Endothelial cell of umbilical vein (primary cell): ENCODE data around the gene ZP1. TPM values are rescaled to one million over a fixed set of nuclear protein-coding genes. Genes with fewer than 3 reads are reported as not detected.

ENCODE experiments used
- BruUV-seq: library from RNA; stranded (reverse); fragments of 400-500 nt; replicated peaks from 2 replicates; lab custom pipeline; 2021; lab: Mats Ljungman, UMichigan
- CTCF ChIA-PET: fragments of 300-600, 350-600 bp; sonication (Branson Sonifier 250); formaldehyde crosslinking; loops from one replicate; lab custom pipeline; 2021; ENCODE audit warnings: antibody characterized with exemption, inconsistent platforms; lab: Charles Lee
- POLR2A ChIA-PET: fragments of 300-600, 350-600 bp; sonication (Branson Sonifier 250); formaldehyde crosslinking; loops from one replicate; lab custom pipeline; 2021; ENCODE audit warnings: antibody characterized with exemption, inconsistent platforms; lab: Charles Lee
- DNase-seq: peaks from one replicate; pipeline ENCODE4 v3.0.0-alpha.2; 2011; ENCODE audit warnings: low read depth, low spot score
- FAIRE-seq: peaks from 2 replicates; lab custom pipeline; 2011; peaks lifted over from hg19 to GRCh38; lab: Jason Lieb, UNC
- H2AFZ ChIP-seq: 2 replicates; pipeline ENCODE4 v1.6.0; 2012; ENCODE audit warnings: low read depth, low read length, control low read depth, inconsistent platforms
- H3K27ac ChIP-seq: 2 replicates; pipeline ENCODE4 v1.5.1; 2011; ENCODE audit warnings: low read depth, mild to moderate bottlenecking, control low read depth, low read length, moderate library complexity; ENCODE audit not compliant: insufficient read depth
- H3K27me3 ChIP-seq, 2 experiments: 2 replicates each; pipeline versions ENCODE4 v1.6.0 to v1.6.1; 2011; ENCODE audit warnings: low read length in 2 of 2, mixed read lengths in 1 of 2; ENCODE audit not compliant: control insufficient read depth in 2 of 2, insufficient read depth in 2 of 2
- H3K36me3 ChIP-seq, 2 experiments: 2 replicates in 1 of 2; 3 replicates in 1 of 2; pipeline ENCODE4 v1.5.1; 2011; ENCODE audit warnings: low read length in 2 of 2, mild to moderate bottlenecking in 1 of 2, moderate library complexity in 1 of 2; ENCODE audit not compliant: control insufficient read depth in 2 of 2, insufficient read depth in 2 of 2; ENCODE audit errors: extremely low read depth in 1 of 2
- H3K4me1 ChIP-seq: 3 replicates; pipeline ENCODE4 v1.5.1; 2011; ENCODE audit warnings: mild to moderate bottlenecking, low read length; ENCODE audit not compliant: control insufficient read depth, insufficient read depth; ENCODE audit errors: extremely low read depth
- H3K4me2 ChIP-seq: 2 replicates; pipeline ENCODE4 v1.6.1; 2011; ENCODE audit warnings: low read length, control low read depth, mixed read lengths; ENCODE audit not compliant: insufficient read depth
- H3K4me3 ChIP-seq, 3 experiments: fragments of 200-600 bp in 1 of 3; sonication (generic), shearing (Covaris generic) in 1 of 3; replicated peaks in 1 of 3; 2 replicates each; pipeline ENCODE4 v1.5.1; 2011 to 2016; ENCODE audit warnings: control low read depth in 3 of 3, low read length in 3 of 3, mild to moderate bottlenecking in 2 of 3, inconsistent platforms in 1 of 3, low read depth in 1 of 3, moderate library complexity in 1 of 3; ENCODE audit not compliant: insufficient read depth in 1 of 3
- H3K79me2 ChIP-seq: 2 replicates; pipeline ENCODE4 v1.6.0; 2012; ENCODE audit warnings: low read length, inconsistent platforms; ENCODE audit not compliant: control insufficient read depth, insufficient read depth
- H3K9ac ChIP-seq: replicated peaks from 2 replicates; pipeline ENCODE3; 2011; ENCODE audit warnings: low read length, control low read depth; ENCODE audit not compliant: insufficient read depth; ENCODE audit errors: extremely low read depth
- H3K9me1 ChIP-seq: replicated peaks from 3 replicates; pipeline ENCODE4 v1.6.0; 2011; ENCODE audit warnings: mild to moderate bottlenecking, low read length; ENCODE audit not compliant: control insufficient read depth, insufficient read depth; ENCODE audit errors: extremely low read depth
- H3K9me3 ChIP-seq: replicated peaks from 2 replicates; pipeline ENCODE4 v1.5.1; 2012; ENCODE audit warnings: low read length, inconsistent platforms; ENCODE audit not compliant: control insufficient read depth, insufficient read depth
- H4K20me1 ChIP-seq: replicated peaks from 2 replicates; pipeline ENCODE3; 2011; ENCODE audit warnings: mild to moderate bottlenecking, low read length; ENCODE audit not compliant: control insufficient read depth, insufficient read depth; ENCODE audit errors: extremely low read depth
- GATA2 ChIP-seq: IDR thresholded peaks from 2 replicates; pipeline ENCODE4 v1.7.0; 2011; ENCODE audit warnings: low read depth, mild to moderate bottlenecking, moderate library complexity, mixed read lengths, low read length; ENCODE audit not compliant: insufficient read length, insufficient read depth
- JUN ChIP-seq: IDR thresholded peaks from 2 replicates; pipeline ENCODE4 v1.6.1; 2011; ENCODE audit warnings: borderline replicate concordance, low read depth; ENCODE audit not compliant: insufficient read length, insufficient read depth
- MYC ChIP-seq: IDR thresholded peaks from one replicate; pipeline ENCODE4 v1.6.1; 2011; ENCODE audit warnings: mild to moderate bottlenecking, low read depth, low read length
- POLR2A ChIP-seq: IDR thresholded peaks from 2 replicates; pipeline ENCODE4 v1.6.1; 2012; ENCODE audit warnings: low read depth, mild to moderate bottlenecking, control low read depth, low read length
- POLR2AphosphoS5 ChIP-seq: IDR thresholded peaks from 2 replicates; pipeline ENCODE4 v1.6.1; 2012; ENCODE audit warnings: low read depth, mild to moderate bottlenecking, control low read depth, low read length, moderate library complexity; ENCODE audit not compliant: insufficient read depth
- dilution Hi-C: fragments of 300-500 bp; cut with MboI; formaldehyde crosslinking; loops from one replicate; pipeline ENCODE4 v1.15.0; 2019; ENCODE audit warnings: low sequenced_read_pairs; ENCODE audit not compliant: extremely low pct_ligation_motif_present
- intact Hi-C: fragments of 100-400 bp; cut with micrococcal nuclease; formaldehyde crosslinking; loops from one replicate; pipeline ENCODE4 v1.10.0; 2022
- polyA plus RNA-seq, 4 experiments: library from polyadenylated mRNA; depleted of rRNA in 3 of 4; stranded (reverse) in 3 of 4; unstranded in 1 of 4; fragments of >200 nt; gene quantifications; 2 replicates each; pipeline versions ENCODE4 v1.2.1 to v1.2.3, GENCODE V29; 2011 to 2012; ENCODE audit warnings: missing spikeins in 1 of 4
- total RNA-seq: library from RNA; stranded (reverse); gene quantifications from 2 replicates; pipeline ENCODE4 v1.2.3, GENCODE V29; 2021
- TF ChIP-seq, protein P1 (sequence below): IDR thresholded peaks from 2 replicates; pipeline ENCODE4 v1.6.1; 2011; ENCODE audit not compliant: insufficient read depth, insufficient read length
- TF ChIP-seq, protein P2 (sequence below), 2 donors: IDR thresholded peaks; 1 replicate in 1 of 2; 2 replicates in 1 of 2; pipeline ENCODE4 v1.5.1; 2011; ENCODE audit warnings: low read length in 2 of 2, mild to moderate bottlenecking in 2 of 2, moderate library complexity in 2 of 2, control low read depth in 1 of 2, inconsistent platforms in 1 of 2, low read depth in 1 of 2; ENCODE audit not compliant: insufficient read depth in 1 of 2; ENCODE audit errors: extremely low read depth in 1 of 2

The ZP1 gene
- total and polyA plus RNA-seq, 2 donors (not counting 3 experiments of a cell fraction or from before 2014, with no cell fraction given) = not detected

DNA sequence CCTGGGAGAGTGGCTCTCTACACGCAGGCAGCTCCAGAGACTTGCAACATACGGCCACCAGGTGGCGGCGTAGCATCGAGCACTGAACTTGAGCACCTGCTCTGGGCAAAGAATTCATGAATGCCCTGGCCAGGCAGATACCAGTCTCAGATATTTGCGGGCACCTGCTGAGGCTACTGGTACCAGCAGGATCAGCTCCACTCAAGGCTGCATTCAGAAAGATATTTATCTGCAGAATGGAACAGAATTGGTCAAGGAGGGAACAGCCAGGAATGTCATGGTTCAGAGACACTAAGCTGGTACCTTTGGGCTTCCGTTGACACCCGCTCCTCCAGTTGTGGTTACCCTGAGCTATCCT is 36.2 kb upstream of the ZP1 start:
- Histone ChIP-seq H3K4me1 (peaks cover 21% of the 10 kb centered on the region), H3K36me3 (no peaks in the 10 kb centered on the region), H3K9me1 (no peaks in the 10 kb centered on the region), H3K27ac (no peak overlapping the region), H3K9ac (no peak overlapping the region), H3K9me3 (no peaks in the 10 kb centered on the region), H3K27me3 (no peaks in the 10 kb centered on the region), H4K20me1 (no peaks in the 10 kb centered on the region), H3K4me2 (no peak overlapping the region), H2AFZ (no peak overlapping the region), H3K4me3 (no peak overlapping the region), H3K79me2 (no peaks in the 10 kb centered on the region)
- TF ChIP-seq, protein P1, sequence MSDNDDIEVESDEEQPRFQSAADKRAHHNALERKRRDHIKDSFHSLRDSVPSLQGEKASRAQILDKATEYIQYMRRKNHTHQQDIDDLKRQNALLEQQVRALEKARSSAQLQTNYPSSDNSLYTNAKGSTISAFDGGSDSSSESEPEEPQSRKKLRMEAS = no peak
- TF ChIP-seq, protein P2, sequence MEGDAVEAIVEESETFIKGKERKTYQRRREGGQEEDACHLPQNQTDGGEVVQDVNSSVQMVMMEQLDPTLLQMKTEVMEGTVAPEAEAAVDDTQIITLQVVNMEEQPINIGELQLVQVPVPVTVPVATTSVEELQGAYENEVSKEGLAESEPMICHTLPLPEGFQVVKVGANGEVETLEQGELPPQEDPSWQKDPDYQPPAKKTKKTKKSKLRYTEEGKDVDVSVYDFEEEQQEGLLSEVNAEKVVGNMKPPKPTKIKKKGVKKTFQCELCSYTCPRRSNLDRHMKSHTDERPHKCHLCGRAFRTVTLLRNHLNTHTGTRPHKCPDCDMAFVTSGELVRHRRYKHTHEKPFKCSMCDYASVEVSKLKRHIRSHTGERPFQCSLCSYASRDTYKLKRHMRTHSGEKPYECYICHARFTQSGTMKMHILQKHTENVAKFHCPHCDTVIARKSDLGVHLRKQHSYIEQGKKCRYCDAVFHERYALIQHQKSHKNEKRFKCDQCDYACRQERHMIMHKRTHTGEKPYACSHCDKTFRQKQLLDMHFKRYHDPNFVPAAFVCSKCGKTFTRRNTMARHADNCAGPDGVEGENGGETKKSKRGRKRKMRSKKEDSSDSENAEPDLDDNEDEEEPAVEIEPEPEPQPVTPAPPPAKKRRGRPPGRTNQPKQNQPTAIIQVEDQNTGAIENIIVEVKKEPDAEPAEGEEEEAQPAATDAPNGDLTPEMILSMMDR (IDR thresholded peaks at IDR 0.05; ENCODE audit: extremely low read depth in 1 of 2, insufficient read depth in 1 of 2, low read depth in 1 of 2, low read length in 2 of 2) = peak; percentile 89 to 90
- TF ChIP-seq JUN = no peak
- no peak for TF ChIP-seq POLR2A
- TF ChIP-seq MYC = no peak
- no peak for TF ChIP-seq POLR2AphosphoS5
- TF ChIP-seq GATA2 = no peak
- BruUV-seq = no TSS peak
- DNase-seq (peak; percentile 83), FAIRE-seq (peak; percentile 89)
- intact Hi-C loops = loop anchor here (1.0 to 10.0 kb wide), 7 partner anchors 44 to 356 kb away; partner anchors contain the start of gene MS4A10
- CTCF ChIA-PET = interaction anchor here (0.6 to 12.7 kb wide), 50 partner anchors 9 to 421 kb away, joined by 3 to 607 read pairs (median 5); partner anchors contain the start of genes CCDC86, PRPF19, PTGDR2 and TMEM109
- dilution Hi-C loops = no loop called here
- POLR2A ChIA-PET = interaction anchor here (1.1 to 1.6 kb wide), 2 partner anchors 56 to 68 kb away, joined by 3 to 4 read pairs; no protein-coding TSS in a partner anchor
